HCT116 (cell line): Measurements from ENCODE around the gene FEM1B. TPM values are rescaled to one million over a fixed set of nuclear protein-coding genes. Genes with fewer than 3 reads are reported as not detected.

Source experiments
- ATAC-seq: fragments of 200-7000 bp; cut with Tn5 transposase; 2 replicates; pipeline ENCODE4 v1.9.1; 2020; ENCODE audit warnings: mild to moderate bottlenecking, moderate library complexity
- BruUV-seq: library from RNA; stranded (reverse); fragments of 400-500 nt; replicated peaks from 2 replicates; lab custom pipeline; 2021; lab: Mats Ljungman, UMichigan
- CTCF ChIA-PET: fragments of 300-600 bp; sonication (Branson Sonifier 250); formaldehyde crosslinking; loops from one replicate; lab custom pipeline; 2021; ENCODE audit warnings: antibody characterized with exemption; lab: Charles Lee
- POLR2A ChIA-PET: fragments of 300-600, 350-600 bp; sonication (Branson Sonifier 250); formaldehyde crosslinking; loops from one replicate; lab custom pipeline; 2021; ENCODE audit warnings: antibody characterized with exemption; lab: Charles Lee
- RAD21 ChIA-PET, 2 experiments: fragments of 300-600 bp; sonication (Branson Sonifier 250); formaldehyde crosslinking; loops; one replicate each; lab custom pipeline; 2023; ENCODE audit warnings: low total read pairs in 2 of 2; ENCODE audit not compliant: uncharacterized antibody in 2 of 2, unreplicated experiment in 2 of 2, low non-redundant PET in 1 of 2; lab: Charles Lee
- DNase-seq: peaks from one replicate; pipeline ENCODE4 v3.0.0-alpha.2; 2010; ENCODE audit warnings: low read depth, low spot score
- H2AFZ ChIP-seq: fragments of 200-600 bp; shearing (Covaris generic), sonication (generic); 2 replicates; pipeline ENCODE4 v1.6.1; 2017; ENCODE audit warnings: low read depth, mixed run types, mixed read lengths, antibody characterized with exemption, low read length; ENCODE audit not compliant: poor library complexity, severe bottlenecking
- H3K27ac ChIP-seq: 2 replicates; pipeline ENCODE4 v1.5.1; 2012; ENCODE audit warnings: low read depth, low read length
- H3K27me3 ChIP-seq: fragments of 200-600 bp; sonication (generic); 2 replicates; pipeline ENCODE4 v1.6.1; 2016; ENCODE audit warnings: mixed run types, low read length, mixed read lengths; ENCODE audit not compliant: insufficient read depth
- H3K36me3 ChIP-seq, 2 experiments: fragments of 200-500 bp in 1 of 2; fragments of 200-600 bp in 1 of 2; sonication (Bioruptor generic) in 1 of 2; sonication (generic) in 1 of 2; 2 replicates each; pipeline versions ENCODE4 v1.5.1 to v1.6.1; 2014 to 2016; ENCODE audit warnings: low read length in 2 of 2, inconsistent platforms in 1 of 2, mixed read lengths in 1 of 2, mixed run types in 1 of 2; ENCODE audit not compliant: insufficient read depth in 2 of 2, control insufficient read depth in 1 of 2
- H3K4me1 ChIP-seq, 2 experiments: fragments of 200-600 bp in 1 of 2; sonication (generic) in 1 of 2; 2 replicates each; pipeline versions ENCODE4 v1.5.1 to v1.6.1; 2012 to 2017; ENCODE audit warnings: low read length in 2 of 2, inconsistent platforms in 1 of 2, mild to moderate bottlenecking in 1 of 2, mixed read lengths in 1 of 2, mixed run types in 1 of 2, moderate library complexity in 1 of 2; ENCODE audit not compliant: insufficient read depth in 2 of 2, control insufficient read depth in 1 of 2
- H3K4me2 ChIP-seq: fragments of 200-600 bp; sonication (generic); 2 replicates; pipeline ENCODE4 v1.6.1; 2017; ENCODE audit warnings: mixed run types, low read length, mixed read lengths
- H3K4me3 ChIP-seq, 2 experiments: fragments of 200-600 bp in 1 of 2; sonication (generic) in 1 of 2; replicated peaks in 1 of 2; 2 replicates each; pipeline ENCODE4 v1.5.1; 2011 to 2016; ENCODE audit warnings: low read length in 2 of 2, control low read depth in 1 of 2, low read depth in 1 of 2, mild to moderate bottlenecking in 1 of 2, mixed read lengths in 1 of 2, mixed run types in 1 of 2
- H3K79me2 ChIP-seq: fragments of 200-600 bp; sonication (generic); 2 replicates; pipeline ENCODE4 v1.6.1; 2017; ENCODE audit warnings: mild to moderate bottlenecking, mixed run types, low read length, moderate library complexity, mixed read lengths; ENCODE audit not compliant: insufficient read depth
- H3K9ac ChIP-seq: fragments of 200-600 bp; sonication (generic); 2 replicates; pipeline ENCODE4 v1.6.1; 2016; ENCODE audit warnings: low read length, mixed read lengths
- H3K9me2 ChIP-seq: fragments of 200-600 bp; sonication (generic), shearing (Covaris generic); 2 replicates; pipeline ENCODE4 v1.6.1; 2017; ENCODE audit warnings: mixed run types, mild to moderate bottlenecking, moderate library complexity; ENCODE audit not compliant: insufficient read depth
- H3K9me3 ChIP-seq, 2 experiments: fragments of 200-500 bp in 1 of 2; fragments of 200-600 bp in 1 of 2; sonication (Bioruptor generic) in 1 of 2; sonication (generic) in 1 of 2; 2 replicates each; pipeline ENCODE4 v1.6.1; 2014 to 2017; ENCODE audit warnings: low read length in 2 of 2, mixed read lengths in 2 of 2, inconsistent platforms in 1 of 2, low read depth in 1 of 2, mild to moderate bottlenecking in 1 of 2, mixed run types in 1 of 2, moderate library complexity in 1 of 2; ENCODE audit not compliant: control insufficient read depth in 1 of 2, insufficient read depth in 1 of 2
- H4K20me1 ChIP-seq: fragments of 200-600 bp; sonication (generic), shearing (Covaris generic); 2 replicates; pipeline ENCODE4 v1.6.1; 2017; ENCODE audit warnings: mixed run types, mild to moderate bottlenecking, moderate library complexity; ENCODE audit not compliant: insufficient read depth
- ELF1 ChIP-seq: IDR thresholded peaks from 2 replicates; pipeline ENCODE4 v1.6.1; 2012; ENCODE audit warnings: low read depth, borderline replicate concordance
- EZH2 ChIP-seq: fragments of 200-600 bp; sonication (generic); IDR thresholded peaks from 2 replicates; pipeline ENCODE4 v1.6.1; 2017; ENCODE audit warnings: antibody characterized with exemption, mixed run types
- EZH2phosphoT487 ChIP-seq: fragments of 200-600 bp; IDR thresholded peaks from 2 replicates; pipeline ENCODE4 v1.6.1; 2018; ENCODE audit warnings: antibody characterized with exemption, borderline replicate concordance
- FOSL1 ChIP-seq: IDR thresholded peaks from 2 replicates; pipeline ENCODE4 v1.6.1; 2012; ENCODE audit warnings: low read depth
- JUND ChIP-seq: IDR thresholded peaks from 2 replicates; pipeline ENCODE4 v1.6.1; 2012
- MAX ChIP-seq: IDR thresholded peaks from 2 replicates; pipeline ENCODE4 v1.6.1; 2012
- POLR2AphosphoS5 ChIP-seq: IDR thresholded peaks from 2 replicates; pipeline ENCODE4 v1.6.1; 2011; ENCODE audit warnings: mild to moderate bottlenecking, low read depth, low read length, moderate library complexity
- TCF7L2 ChIP-seq: IDR thresholded peaks from 2 replicates; pipeline ENCODE4 v1.7.0; 2011; ENCODE audit warnings: borderline replicate concordance, inconsistent platforms; ENCODE audit not compliant: insufficient read depth, insufficient read length; ENCODE audit errors: extremely low read depth
- YY1 ChIP-seq: IDR thresholded peaks from 2 replicates; pipeline ENCODE4 v1.6.1; 2011; ENCODE audit warnings: low read length, low read depth, moderate library complexity, mild to moderate bottlenecking; ENCODE audit not compliant: insufficient replicate concordance; ENCODE audit errors: extremely low read depth
- ZNF274 ChIP-seq: fragments of 200-500 bp; sonication (Bioruptor generic); IDR thresholded peaks from 2 replicates; pipeline ENCODE4 v1.6.1; 2014; ENCODE audit warnings: mild to moderate bottlenecking, low read depth, low read length, inconsistent platforms
- intact Hi-C: fragments of 100-400 bp; cut with micrococcal nuclease; formaldehyde crosslinking; loops from 2 replicates; pipeline ENCODE4 v1.10.0; 2022
- total RNA-seq: library from RNA; stranded (reverse); gene quantifications from one replicate; pipeline ENCODE4 v1.2.1, GENCODE V29; 2021; ENCODE audit not compliant: unreplicated experiment
- TF ChIP-seq, protein P1 (sequence below): IDR thresholded peaks from 2 replicates; pipeline ENCODE4 v1.6.1; 2011; ENCODE audit warnings: mild to moderate bottlenecking, low read length, moderate library complexity; ENCODE audit not compliant: insufficient replicate concordance; ENCODE audit errors: extremely low read depth

The FEM1B gene
- total RNA-seq, 1 experiment from 2014 or later: 39.7 TPM

- no peak overlapping the region for H3K27ac ChIP-seq
- no peaks in the 10 kb centered on the region for H3K9me3 ChIP-seq
- no peak for ATAC-seq
- H4K20me1 ChIP-seq: no peaks in the 10 kb centered on the region
- BruUV-seq: no TSS peak
- no peaks in the 10 kb centered on the region for H3K27me3 ChIP-seq
- no peak overlapping the region for H3K4me2 ChIP-seq
- ChIA-PET CTCF (no interaction called here), POLR2A (no interaction called here), RAD21 (no interaction called here)
- no peak overlapping the region for H3K9ac ChIP-seq
- intact Hi-C loops: no loop called here
- no peak overlapping the region for H3K4me3 ChIP-seq
- H3K36me3 ChIP-seq: no peaks in the 10 kb centered on the region
- no peak overlapping the region for H2AFZ ChIP-seq
- DNase-seq: no peak
- H3K4me1 ChIP-seq: peaks cover 0 to 16% of the 10 kb centered on the region in 2 experiments; a peak in 3 of 4 replicates
- TF ChIP-seq JUND (no peak), POLR2AphosphoS5 (no peak), FOSL1 (no peak), YY1 (no peak)
- TF ChIP-seq, protein P1, sequence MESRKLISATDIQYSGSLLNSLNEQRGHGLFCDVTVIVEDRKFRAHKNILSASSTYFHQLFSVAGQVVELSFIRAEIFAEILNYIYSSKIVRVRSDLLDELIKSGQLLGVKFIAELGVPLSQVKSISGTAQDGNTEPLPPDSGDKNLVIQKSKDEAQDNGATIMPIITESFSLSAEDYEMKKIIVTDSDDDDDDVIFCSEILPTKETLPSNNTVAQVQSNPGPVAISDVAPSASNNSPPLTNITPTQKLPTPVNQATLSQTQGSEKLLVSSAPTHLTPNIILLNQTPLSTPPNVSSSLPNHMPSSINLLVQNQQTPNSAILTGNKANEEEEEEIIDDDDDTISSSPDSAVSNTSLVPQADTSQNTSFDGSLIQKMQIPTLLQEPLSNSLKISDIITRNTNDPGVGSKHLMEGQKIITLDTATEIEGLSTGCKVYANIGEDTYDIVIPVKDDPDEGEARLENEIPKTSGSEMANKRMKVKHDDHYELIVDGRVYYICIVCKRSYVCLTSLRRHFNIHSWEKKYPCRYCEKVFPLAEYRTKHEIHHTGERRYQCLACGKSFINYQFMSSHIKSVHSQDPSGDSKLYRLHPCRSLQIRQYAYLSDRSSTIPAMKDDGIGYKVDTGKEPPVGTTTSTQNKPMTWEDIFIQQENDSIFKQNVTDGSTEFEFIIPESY: no peak
- no peaks in the 10 kb centered on the region for H3K79me2 ChIP-seq
- H3K9me2 ChIP-seq: no peaks in the 10 kb centered on the region
These were observed 32.7 kb downstream of the FEM1B start for GRCh38 chr15:68310178-68310803.

- ChIA-PET RAD21 (no interaction called here), POLR2A (no interaction called here), CTCF (no interaction called here)
- ATAC-seq (no peak), DNase-seq (no peak)
- Histone ChIP-seq H3K9me2 (no peaks in the 10 kb centered on the region), H4K20me1 (no peaks in the 10 kb centered on the region), H3K4me3 (no peak overlapping the region), H2AFZ (no peak overlapping the region), H3K4me1 (peaks cover 0 to 10% of the 10 kb centered on the region in 2 experiments; a peak in 3 of 4 replicates), H3K36me3 (no peaks in the 10 kb centered on the region), H3K27ac (no peak overlapping the region), H3K9me3 (no peaks in the 10 kb centered on the region), H3K79me2 (no peaks in the 10 kb centered on the region), H3K27me3 (no peaks in the 10 kb centered on the region), H3K9ac (no peak overlapping the region), H3K4me2 (no peak overlapping the region)
- BruUV-seq: no TSS peak
- TF ChIP-seq FOSL1: no peak
- TF ChIP-seq EZH2phosphoT487: no peak
- no peak for TF ChIP-seq MAX
- TF ChIP-seq ELF1: no peak
- no peak for TF ChIP-seq EZH2
- no peak for TF ChIP-seq TCF7L2
- TF ChIP-seq JUND: no peak
- no peak for TF ChIP-seq ZNF274
- intact Hi-C loops: no loop called here
These were observed 33.4 kb downstream of the FEM1B start for GRCh38 chr15:68310804-68311463.
